ENCODE measurements around the gene ERAP2.

The ERAP2 gene

GRCh38 chr5:96924016-96924443 lies 47.7 kb downstream of the ERAP2 start:
- Histone ChIP-seq H3K4me3 (ENCODE audit: low read depth, low read length) (no peak overlapping the region), H3K27ac (no peak overlapping the region), H3K36me3 (no peaks in the 10 kb centered on the region), H3K9me3 (ENCODE audit: severe bottlenecking) (no peaks in the 10 kb centered on the region), H3K27me3 (ENCODE audit: insufficient read depth, low read depth, severe bottlenecking) (no peaks in the 10 kb centered on the region)
- no peak for DNase-seq
- TF ChIP-seq CTCF (IDR thresholded peaks at IDR 0.05; ENCODE audit: low read depth, low read length): no peak

- no peak overlapping the region for H3K27ac ChIP-seq
Observed at GRCh38 chr5:96926276-96926675, 50.0 kb downstream of the ERAP2 start.

GRCh38 chr5:96927008-96927407 lies 50.7 kb downstream of the ERAP2 start:
- Histone ChIP-seq H3K27me3 (ENCODE audit: insufficient read depth, low read depth, severe bottlenecking) (no peaks in the 10 kb centered on the region), H3K9me3 (ENCODE audit: severe bottlenecking) (no peaks in the 10 kb centered on the region), H3K36me3 (no peaks in the 10 kb centered on the region), H3K4me3 (ENCODE audit: low read depth, low read length) (no peak overlapping the region), H3K27ac (no peak overlapping the region)
- no peak for TF ChIP-seq CTCF (IDR thresholded peaks at IDR 0.05; ENCODE audit: low read depth, low read length)
- DNase-seq: no peak

More at GRCh38 chr5:96926276-96926675, 50.0 kb downstream of the ERAP2 start:
- Histone ChIP-seq H3K27me3 (ENCODE audit: insufficient read depth, low read depth, severe bottlenecking) (no peaks in the 10 kb centered on the region), H3K4me3 (ENCODE audit: low read depth, low read length) (no peak overlapping the region), H3K9me3 (ENCODE audit: severe bottlenecking) (no peaks in the 10 kb centered on the region), H3K36me3 (no peaks in the 10 kb centered on the region)
- no peak for DNase-seq
- TF ChIP-seq CTCF (IDR thresholded peaks at IDR 0.05; ENCODE audit: low read depth, low read length): no peak

- no peaks in the 10 kb centered on the region for H3K9me3 ChIP-seq (ENCODE audit: severe bottlenecking)
- no peak for DNase-seq
- H3K4me3 ChIP-seq (ENCODE audit: low read depth, low read length): no peak overlapping the region
- H3K27ac ChIP-seq: no peak overlapping the region
- no peaks in the 10 kb centered on the region for H3K27me3 ChIP-seq (ENCODE audit: insufficient read depth, low read depth, severe bottlenecking)
- no peak for TF ChIP-seq CTCF (IDR thresholded peaks at IDR 0.05; ENCODE audit: low read depth, low read length)
- H3K36me3 ChIP-seq: no peaks in the 10 kb centered on the region
Observed at GRCh38 chr5:96928931-96929708, 52.8 kb downstream of the ERAP2 start.

GRCh38 chr5:96930058-96930457 lies 53.8 kb downstream of the ERAP2 start:
- no peak overlapping the region for H3K4me3 ChIP-seq (ENCODE audit: low read depth, low read length)

More at GRCh38 chr5:96930058-96930457, 53.8 kb downstream of the ERAP2 start:
- Histone ChIP-seq H3K36me3 (no peaks in the 10 kb centered on the region), H3K27me3 (ENCODE audit: insufficient read depth, low read depth, severe bottlenecking) (no peaks in the 10 kb centered on the region), H3K27ac (no peak overlapping the region), H3K9me3 (ENCODE audit: severe bottlenecking) (no peaks in the 10 kb centered on the region)
- TF ChIP-seq CTCF (IDR thresholded peaks at IDR 0.05; ENCODE audit: low read depth, low read length): no peak
- no peak for DNase-seq
